Measurements from ENCODE around the gene OR10A6.

Gene OR10A6, protein sequence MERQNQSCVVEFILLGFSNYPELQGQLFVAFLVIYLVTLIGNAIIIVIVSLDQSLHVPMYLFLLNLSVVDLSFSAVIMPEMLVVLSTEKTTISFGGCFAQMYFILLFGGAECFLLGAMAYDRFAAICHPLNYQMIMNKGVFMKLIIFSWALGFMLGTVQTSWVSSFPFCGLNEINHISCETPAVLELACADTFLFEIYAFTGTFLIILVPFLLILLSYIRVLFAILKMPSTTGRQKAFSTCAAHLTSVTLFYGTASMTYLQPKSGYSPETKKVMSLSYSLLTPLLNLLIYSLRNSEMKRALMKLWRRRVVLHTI

GRCh38 chr11:7931168-7931567 is at the start of gene OR10A6:
Gene OR10A6, minus strand, starts transcription at chr11:7931268. Its CDS starts 2,606 bp downstream, at chr11:7928662.
- no peak for DNase-seq

DNA sequence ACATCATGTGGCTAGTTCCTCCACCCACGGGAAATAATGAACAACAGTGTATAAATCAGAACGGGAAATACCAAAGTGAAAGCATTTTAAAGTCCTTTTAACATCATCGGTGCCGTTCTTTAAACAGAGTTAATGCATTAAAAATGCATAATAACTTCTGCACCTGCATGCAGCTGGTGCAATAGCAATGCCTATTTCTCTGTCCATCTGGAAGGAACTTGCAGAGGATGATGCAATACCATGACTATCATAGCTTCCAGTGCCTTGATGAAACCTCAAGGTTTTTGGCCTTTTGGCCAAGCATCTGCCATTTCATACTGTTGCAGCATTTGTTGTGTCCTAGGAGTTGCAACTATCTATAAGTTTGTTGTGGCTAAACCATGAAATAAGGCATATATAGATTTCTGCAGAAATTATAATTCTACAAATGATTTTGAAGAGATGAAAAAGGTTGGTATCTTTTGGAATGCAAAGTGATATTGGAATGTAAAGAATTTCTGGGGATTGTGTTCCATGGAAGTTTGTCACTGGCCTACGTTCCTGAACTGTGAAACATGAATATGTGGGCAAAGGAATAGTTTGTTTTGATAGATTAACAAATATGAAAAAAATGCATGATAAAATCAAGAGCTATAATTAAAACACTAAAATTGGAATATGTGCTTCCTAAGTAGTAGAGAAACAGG is 46.3 kb upstream of the OR10A6 start:
- no peak for DNase-seq

GRCh38 chr11:7974668-7975067 is 43.6 kb upstream of the OR10A6 start:
- DNase-seq, result no peak

DNA sequence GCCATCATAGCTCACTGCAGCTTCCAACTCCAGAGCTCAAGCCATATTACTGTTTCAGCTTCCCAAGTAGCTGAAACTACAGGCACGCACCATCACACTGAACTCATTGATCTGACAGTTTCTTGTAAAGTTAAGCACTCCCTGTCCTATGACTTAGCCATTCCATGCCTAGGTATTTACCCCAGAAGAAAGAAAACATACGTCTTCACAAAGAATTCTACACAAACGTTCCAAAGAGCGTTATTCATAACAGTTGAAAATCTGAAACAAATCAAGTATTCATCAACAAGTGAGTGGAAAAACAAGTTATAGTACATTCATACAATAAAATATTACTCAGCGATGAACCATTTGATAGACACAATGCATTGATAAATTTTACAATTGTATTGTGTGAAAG is 41.9 kb upstream of the OR10A6 start:
- DNase-seq, result no peak

GRCh38 chr11:7971846-7972245 is 40.8 kb upstream of the OR10A6 start:
- DNase-seq, result no peak

DNA sequence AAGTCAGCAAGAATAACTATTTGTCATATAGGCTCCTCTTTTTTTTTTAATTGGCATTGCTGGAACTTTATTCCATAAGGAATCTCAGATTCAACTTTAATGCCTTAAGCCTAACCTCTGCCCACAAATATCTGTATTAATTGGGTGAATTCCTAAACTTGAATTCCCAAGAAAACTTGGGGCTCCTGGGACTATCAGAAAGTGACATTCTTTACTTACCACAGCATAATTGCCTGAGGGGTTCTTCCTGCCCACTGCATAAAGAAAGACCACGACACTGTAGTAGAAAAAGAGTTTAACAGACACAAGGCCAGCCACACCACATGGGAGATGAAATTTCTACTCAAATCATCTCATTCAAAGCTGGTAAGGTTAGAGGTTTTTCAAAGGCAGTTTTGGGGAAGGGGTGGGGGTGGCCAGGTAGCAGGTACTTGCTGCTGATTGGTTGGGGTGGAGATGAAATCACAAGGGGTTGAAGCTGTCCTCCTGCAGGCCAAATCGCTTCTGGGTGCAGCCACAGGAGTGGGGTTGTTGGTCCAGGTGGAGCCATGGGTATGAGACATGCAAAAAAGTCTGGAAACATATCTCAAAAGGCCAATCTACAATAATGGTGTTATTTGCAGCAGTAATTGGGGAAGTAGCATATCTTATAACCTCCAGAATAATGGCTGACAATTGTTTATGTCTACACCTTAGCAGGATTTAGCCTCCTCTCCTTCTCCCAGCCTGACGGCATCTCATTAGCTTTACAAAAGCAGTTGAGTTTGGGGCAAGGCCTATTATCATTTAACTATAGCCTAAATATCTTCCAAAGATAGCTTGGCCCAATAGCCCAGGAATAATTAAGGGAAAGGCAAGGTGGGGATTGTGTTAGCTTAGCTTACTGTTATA is 38.9 kb upstream of the OR10A6 start:
- no peak for DNase-seq

DNA sequence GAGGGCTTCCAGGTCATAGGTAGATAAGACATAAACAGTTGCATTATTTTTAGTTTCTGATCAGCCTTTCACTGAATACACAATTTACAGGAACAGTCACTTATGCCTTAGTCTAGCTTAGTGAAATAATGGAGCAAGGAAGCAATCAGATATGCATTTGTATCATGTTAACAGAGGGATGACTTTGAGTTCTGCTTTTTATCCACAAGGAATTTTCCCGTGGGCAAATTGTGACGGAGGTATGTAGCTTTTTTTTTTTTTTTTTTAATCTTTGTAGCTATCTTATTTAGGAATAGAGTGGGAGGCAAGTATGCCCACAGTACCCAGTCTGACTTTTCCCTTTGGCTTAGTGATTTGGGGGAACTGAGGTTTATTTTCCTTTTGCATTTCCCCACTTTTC is 37.6 kb upstream of the OR10A6 start:
- no peak for DNase-seq

DNA sequence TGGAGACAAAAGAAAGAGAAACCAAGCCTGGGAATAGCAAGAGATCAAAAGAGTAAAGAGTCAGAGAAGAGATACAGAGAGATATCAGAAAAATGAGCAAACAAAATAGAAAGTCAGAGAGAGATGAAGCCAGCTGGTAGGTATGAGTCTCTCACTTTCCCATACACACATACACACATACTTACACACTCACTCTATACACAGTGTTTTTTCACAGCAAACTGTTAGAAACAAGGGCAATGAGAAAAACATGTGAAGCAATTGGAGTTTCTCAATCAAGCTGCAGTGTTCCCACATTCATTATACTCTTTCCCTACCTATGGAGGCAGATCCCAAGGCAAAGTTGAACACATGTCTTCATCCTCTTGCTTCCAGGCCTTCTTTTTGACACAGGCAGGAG is 36.8 kb upstream of the OR10A6 start:
- no peak for DNase-seq

- no peak for DNase-seq
These were observed 36.0 kb upstream of the OR10A6 start for GRCh38 chr11:7967097-7967496.

DNA sequence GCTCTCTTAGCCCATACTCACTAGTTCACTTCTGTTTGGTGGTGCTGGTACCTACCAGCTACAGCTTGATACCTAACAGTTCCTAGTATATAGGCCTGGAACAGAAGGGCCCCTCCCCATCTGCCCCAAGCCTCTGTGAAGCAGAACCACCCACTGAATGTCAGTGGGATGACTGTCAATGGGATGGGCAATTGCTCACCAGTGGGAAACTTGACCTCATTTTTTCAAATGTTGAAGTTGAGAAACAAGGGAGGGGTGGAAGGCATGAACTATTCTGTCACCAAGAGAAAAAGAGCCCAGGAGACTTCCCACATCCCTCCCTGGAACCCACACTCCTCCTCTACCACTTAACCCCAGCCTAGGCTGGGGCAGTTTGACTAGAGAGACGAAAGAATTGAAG is 34.3 kb upstream of the OR10A6 start, which contains the start of gene NLRP10:
Gene NLRP10 (minus strand): TSS at position 62 of the 400 bp plus-strand sequence. CDS start 1,952 bp downstream, outside the sequence.
- no peak for DNase-seq

DNA sequence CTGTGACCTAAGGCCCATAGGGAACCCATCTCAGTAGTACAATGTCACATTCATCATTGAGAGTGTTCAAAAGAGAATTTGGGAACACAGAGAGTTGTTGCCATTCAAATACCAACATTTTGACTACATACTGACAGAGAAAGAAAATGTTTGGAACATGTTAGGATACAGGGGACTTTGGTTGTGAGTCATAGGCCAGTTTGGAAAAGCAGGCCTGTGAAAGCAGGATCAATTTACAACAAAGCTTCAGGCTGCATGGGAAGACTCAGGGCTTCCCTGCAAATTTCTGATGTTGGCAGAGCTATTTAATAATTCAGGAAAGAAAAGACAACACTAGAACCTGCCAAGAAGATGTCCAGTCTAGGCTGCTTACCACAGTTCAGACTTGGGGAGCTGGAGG is 33.8 kb upstream of the OR10A6 start:
- no peak for DNase-seq

GRCh38 chr11:7964261-7964660 is 33.2 kb upstream of the OR10A6 start:
- no peak for DNase-seq

DNA sequence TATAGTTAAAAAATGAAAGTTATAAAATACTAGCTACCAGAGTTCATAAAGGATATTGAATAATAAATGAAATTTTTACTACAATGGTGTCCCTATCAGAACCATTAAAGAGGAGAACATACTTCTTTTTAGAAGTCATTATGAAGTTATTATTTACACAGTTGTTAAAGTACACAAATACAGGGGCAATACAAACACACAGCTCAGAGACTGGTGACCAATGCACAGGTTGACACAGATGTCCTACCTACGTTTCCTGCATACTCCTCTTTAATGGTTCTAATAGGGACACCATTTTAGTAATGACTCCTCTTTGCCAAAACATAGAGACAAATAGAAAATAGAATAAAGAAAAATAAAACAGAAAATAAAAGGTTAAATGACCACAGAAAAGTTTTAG is 24.1 kb upstream of the OR10A6 start:
- no peak for DNase-seq

GRCh38 chr11:7949934-7950333 is 18.9 kb upstream of the OR10A6 start:
- no peak for DNase-seq

DNA sequence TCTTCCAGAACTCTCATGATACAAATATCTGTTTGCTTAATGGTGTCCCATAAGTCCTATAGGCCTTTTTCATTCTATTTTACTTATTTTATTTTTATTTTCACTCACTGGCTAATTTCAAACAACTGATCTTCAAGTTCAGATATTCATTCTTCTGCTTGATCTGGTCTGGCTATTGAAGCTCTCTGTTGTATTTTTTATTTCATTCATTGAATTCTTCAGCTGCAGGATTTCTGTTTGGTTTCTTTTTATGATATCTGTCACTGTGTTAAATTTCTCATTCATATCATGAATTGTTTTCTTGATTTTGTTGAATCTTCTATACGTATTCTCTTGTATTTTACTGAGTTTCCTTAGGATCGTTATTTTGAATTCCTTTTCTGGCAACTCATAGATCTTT is 13.1 kb upstream of the OR10A6 start:
- DNase-seq, result no peak

- DNase-seq, result no peak
These were observed 10.5 kb upstream of the OR10A6 start, which contains the start of gene OR10A3 for GRCh38 chr11:7941608-7942007. Gene OR10A3, minus strand, starts transcription at chr11:7941708. Its CDS starts 2,188 bp downstream, at chr11:7939520.

GRCh38 chr11:7941146-7941545 is 10.1 kb upstream of the OR10A6 start:
- no peak for DNase-seq

- no peak for DNase-seq
These were observed 5.5 kb upstream of the OR10A6 start for GRCh38 chr11:7936615-7937014.

DNA sequence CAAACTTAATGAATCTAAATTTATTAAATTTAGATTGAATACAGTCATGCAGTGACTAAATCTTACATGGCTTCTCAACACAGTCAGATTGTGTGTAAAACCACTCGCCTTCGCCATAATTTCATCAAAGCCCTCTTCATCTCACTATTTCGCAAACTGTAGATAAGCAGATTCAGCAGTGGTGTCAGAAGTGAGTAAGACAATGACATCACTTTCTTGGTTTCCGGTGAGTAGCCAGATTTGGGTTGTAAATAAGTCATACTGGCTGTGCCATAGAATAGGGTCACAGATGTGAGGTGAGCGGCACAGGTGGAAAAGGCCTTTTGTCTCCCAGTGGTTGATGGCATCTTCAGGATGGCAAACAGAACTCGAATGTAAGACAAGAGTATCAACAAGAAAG is 3.4 kb downstream of the OR10A6 start:
- no peak for DNase-seq

- no peak for DNase-seq
These were observed 6.5 kb downstream of the OR10A6 start for GRCh38 chr11:7924536-7924935.

DNA sequence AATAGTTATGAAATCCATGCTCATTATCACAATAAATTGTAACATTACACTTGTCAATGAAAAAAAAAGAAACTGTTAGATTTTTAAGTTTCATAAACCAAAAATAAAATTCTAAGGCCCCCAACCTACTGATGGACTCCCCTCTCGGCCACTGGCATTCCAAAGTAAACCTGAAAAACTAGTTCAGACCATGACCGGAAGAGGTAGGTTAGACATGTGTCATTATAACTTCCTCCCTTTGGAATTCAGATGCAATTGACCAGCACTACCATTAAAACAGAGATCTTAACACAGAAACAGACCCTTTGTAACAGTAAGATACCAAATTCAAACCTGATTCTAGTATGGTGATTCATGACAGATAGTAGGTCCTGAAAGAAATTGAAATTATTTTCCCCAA is 12.9 kb downstream of the OR10A6 start:
- DNase-seq, result no peak

DNA sequence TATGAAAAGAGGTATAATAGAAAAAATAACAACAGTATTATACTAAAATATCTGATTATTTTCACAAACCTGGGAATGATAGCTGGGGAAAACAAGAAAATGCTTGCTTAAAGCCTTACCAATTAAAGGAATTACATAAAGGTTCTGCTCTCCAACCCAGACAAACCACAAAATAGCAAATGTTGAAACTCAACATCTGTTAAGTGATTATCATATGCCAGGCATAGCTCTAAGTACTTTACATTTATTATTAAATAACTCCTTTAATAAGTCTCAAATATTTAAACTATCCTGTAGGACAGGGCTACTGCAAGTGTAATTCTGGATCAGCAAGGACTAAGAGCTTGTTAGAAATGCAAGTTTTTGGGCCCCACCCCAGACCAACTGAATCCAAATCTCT is 20.1 kb downstream of the OR10A6 start:
- no peak for DNase-seq

DNA sequence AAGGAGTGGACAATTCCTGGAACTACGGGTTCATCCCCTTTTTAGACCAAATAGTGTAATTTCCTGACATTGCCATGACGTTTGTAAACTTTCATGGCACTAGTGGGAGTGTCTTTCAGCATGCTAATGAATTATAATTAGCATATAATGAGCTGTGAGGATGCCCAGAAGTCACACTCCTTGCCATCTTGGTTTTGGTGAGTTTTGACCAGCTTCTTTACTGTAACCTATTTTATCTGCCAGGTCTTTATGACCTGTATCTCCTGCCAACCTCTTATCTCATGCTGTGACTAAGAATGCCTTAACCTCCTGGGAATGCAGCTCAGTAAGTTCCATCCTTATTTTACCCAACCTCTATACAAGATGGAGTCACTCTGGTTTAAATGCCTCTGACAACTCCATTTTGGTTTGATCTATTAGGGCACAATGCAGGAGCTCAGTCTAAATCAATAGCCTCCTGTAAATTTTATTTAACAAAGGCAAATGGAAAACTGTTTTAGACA is 20.7 kb downstream of the OR10A6 start:
- DNase-seq, result no peak

Measured in KG1 (cell line).